ENCODE results near the gene EIF3M.

- TF ChIP-seq EZH2 (IDR thresholded peaks at IDR 0.05; ENCODE audit: insufficient read depth, poor library complexity, severe bottlenecking), result no peak
- TF ChIP-seq EZH2phosphoT487 (IDR thresholded peaks at IDR 0.05; ENCODE audit: insufficient read depth, low read depth), result no peak
Measured at GRCh38 chr11:32602657-32603415, 19.2 kb downstream of the EIF3M start.
